SW 1271 (cell line): ENCODE data around the gene TACC2.

Source experiments
- DNase-seq, 2 experiments: peaks; one replicate each; lab custom pipeline; 2025; lab: John Stamatoyannopoulos, UW

The TACC2 gene

GRCh38 chr10:122279725-122280141, 290.8 kb downstream of the TACC2 start:
- DNase-seq, result no peak

- DNase-seq, result no peak
These were observed 291.2 kb downstream of the TACC2 start for GRCh38 chr10:122280156-122280555.

DNA sequence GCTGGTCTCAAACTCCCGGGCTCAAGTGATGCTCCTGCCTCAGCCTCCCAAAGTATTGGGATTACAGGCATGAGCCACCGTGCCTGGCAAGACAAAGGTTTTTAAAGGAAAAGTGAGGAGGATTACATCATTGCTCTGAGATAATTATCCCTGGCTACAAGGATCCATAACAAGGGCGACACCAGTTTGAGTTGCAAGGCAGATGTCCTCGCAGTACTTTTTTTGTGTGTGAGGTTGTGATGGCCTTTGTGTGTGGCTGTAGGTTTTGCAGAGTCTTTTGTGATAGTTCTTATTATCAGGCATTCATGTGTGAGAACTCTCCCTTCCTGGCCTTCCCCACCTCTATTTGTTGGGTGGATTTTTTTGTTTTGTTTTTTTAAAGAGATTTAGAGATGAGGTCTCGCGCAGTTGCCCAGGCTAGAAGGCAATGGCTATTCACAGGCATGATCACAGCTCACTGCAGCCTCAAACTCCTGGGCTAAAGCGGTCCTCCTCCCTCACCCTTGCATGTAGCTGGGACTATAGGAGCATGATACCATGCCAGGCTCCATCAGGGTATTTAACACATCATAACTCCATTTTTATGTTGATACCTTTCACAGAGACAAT, 292.2 kb downstream of the TACC2 start:
- no peak for DNase-seq

GRCh38 chr10:122281751-122282150, 292.8 kb downstream of the TACC2 start:
- DNase-seq, result no peak

DNA sequence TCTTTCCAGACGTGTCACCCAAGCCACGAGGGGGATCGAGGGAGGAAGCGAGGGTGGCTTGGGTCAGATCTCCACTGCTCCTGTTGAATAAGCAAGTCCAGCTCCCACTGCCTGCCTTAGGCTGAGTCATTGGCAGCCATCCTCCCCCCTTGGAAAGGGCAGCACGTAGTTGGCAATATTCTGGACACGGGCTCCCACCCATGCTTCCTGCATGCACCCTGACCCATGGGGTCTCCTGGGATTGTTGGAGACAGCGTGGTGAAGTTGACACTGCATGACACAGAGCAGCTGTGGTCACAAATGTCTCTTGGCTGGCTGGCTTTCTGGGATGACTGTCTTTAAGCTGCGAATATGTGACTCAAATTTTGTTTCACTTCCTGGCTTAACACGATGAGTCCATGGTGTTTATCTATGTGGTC, 293.3 kb downstream of the TACC2 start:
- DNase-seq, result no peak

GRCh38 chr10:122282909-122283308, 293.9 kb downstream of the TACC2 start:
- DNase-seq, result no peak

GRCh38 chr10:122285506-122286444, 296.8 kb downstream of the TACC2 start:
- DNase-seq, result no peak

DNA sequence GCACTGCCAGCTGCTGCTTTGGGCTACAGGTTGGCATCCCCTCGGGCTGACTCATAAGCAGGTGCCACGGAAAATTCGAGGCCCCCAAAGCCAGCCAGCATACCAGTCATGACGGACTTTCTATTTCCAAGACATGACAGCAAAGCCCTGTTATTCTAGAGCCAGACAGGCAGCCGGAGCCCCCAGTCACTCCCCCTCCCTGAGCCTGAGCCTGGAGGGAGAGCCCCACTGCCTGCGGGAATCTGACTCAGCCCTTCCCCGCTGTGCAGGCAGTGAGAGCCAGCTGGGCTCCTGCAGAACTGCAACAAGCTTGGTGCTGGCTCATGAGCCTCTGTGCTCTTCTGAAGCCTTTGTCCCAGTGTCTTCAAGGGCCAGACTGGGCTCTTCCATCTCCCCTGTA, 297.9 kb downstream of the TACC2 start:
- DNase-seq, result no peak

- DNase-seq, result no peak
These were observed 298.6 kb downstream of the TACC2 start for GRCh38 chr10:122287570-122287969.

GRCh38 chr10:122288262-122288661, 299.3 kb downstream of the TACC2 start:
- DNase-seq, result no peak

DNA sequence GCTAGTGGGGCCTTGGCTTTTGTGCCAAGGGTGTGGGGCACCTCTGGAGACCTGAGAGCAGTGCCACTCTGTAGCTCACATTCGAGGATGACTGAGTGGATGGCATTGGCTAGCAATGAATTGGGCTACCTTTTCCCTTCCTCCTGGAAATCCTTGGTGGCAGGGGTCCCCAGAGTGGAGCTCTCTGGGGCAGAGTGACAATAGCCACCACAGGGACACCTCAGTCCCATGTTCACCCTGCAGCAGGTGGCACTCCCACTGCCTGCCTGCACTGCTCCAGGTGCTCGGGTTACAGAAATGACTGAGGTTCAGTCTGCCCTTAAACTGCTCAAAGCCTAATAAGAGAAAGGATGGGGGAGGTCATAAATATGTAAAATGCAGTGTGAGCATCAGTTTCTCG, 300.0 kb downstream of the TACC2 start:
- no peak for DNase-seq

GRCh38 chr10:122290334-122290733, 301.4 kb downstream of the TACC2 start:
- no peak for DNase-seq

- no peak for DNase-seq
These were observed 302.0 kb downstream of the TACC2 start for GRCh38 chr10:122290833-122291532.

DNA sequence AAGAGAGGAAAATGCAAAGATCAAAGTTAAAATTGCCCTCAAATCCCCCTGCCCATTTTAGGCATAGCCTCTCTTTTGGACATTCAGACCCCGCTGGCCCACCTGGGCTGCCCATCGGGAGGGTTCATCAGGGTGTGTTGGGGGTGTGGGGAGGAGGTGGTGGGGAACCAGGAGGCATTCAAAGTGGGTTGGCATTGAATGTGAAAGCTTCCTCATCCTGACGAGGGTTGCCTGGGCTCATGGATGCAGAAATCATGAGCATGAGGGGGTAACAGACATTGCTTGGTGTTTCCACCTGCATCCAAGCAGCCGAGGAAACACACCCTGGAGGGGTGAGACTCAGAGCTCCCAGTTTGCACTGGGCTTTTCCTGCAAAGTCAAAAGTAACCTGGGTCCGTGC, 302.8 kb downstream of the TACC2 start:
- no peak for DNase-seq

DNA sequence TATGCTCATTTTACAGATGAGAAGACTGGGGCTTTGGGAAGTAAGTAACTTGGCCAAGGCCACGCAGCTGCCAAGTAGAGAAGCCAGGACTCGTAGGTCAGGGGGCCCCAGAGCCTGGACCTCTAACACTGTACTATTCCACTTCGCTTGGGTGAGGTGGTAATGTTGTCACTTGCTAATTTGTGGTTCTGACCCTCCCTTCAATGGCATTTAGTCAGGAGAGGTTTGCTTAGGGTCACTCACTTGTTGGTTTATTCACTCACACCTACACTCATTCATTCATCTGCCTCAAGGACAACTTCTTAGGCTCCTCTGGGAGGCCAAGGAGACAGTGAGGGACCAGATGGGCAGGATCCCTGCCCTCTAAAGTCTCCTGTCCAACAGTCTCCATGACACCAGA, 303.4 kb downstream of the TACC2 start:
- no peak for DNase-seq

- no peak for DNase-seq
These were observed 304.4 kb downstream of the TACC2 start for GRCh38 chr10:122293156-122293960.

DNA sequence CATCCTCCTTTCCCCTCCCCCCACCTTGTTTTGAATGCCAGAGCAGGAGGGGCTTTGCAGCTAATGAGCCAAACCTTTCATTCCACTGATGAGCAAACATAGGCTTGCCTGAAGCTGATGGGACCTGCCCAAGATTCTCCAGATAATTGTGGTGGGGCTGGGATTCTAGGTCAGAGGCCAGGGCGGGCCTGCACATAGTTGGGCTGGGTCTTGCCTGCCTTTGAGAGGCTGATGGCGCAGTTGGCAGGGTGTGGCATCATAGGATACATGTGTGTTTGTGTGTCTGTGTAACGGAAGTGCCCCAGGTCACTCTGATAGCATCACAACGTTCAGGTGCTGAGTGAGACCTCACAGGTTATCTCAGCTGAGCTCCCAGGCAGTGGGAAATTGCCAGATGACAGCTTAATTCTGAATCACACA, 305.0 kb downstream of the TACC2 start:
- DNase-seq, result no peak

DNA sequence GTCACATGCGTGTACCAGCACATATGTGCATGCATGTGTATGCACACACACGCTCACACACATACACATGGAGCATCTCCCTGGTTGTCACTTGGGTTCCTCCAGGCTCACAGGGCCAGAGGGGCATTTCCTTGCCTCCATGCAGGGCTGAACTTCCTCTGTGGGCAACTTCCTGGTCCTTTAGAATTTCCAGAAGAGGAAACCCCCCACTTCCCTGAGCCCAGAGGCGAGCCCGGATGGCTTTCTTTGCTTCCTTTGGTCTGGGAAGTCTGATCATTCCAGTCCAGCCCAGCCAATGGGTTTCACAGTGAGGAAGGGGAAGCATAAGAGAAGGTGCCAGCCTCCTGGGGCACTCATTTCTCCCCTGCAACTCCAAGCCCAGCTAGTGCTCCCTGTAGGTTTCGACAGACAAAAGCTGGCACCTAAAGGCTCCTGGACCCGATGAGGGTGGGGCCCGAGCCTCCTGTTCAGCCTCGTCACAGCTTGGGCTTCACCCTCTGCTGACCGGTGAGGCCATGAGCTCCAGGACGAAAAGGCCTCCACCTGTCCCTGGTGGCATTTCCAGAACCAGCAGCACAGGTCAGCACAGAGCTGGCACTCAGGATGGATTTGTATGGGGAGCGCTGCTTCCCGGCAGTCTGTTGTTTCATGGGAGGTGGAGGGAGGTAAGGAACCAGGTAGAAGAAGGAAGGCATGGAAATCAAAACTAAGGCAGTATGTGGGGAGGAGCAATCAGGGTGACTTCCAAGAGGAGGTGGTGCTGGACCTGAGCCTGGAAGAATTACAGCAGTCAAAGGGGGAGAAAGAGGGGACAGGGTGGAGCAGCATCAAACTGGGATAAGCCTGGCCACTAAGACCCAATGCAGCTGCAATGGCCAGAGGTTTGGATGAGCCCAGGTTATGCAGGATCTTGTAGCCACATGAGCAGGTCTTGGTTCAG, 305.8 kb downstream of the TACC2 start:
- no peak for DNase-seq

- DNase-seq, result no peak
These were observed 306.5 kb downstream of the TACC2 start for GRCh38 chr10:122295451-122295809.

GRCh38 chr10:122296363-122297120, 307.6 kb downstream of the TACC2 start:
- no peak for DNase-seq
